Esophagus squamous epithelium (tissue), 5 donors: Measurements from ENCODE around the gene DEXI. TPM values are rescaled to one million over a fixed set of nuclear protein-coding genes. Genes with fewer than 3 reads are reported as not detected.
A peak's percentile ranks its signal among the peaks of the same experiment; 100 is the strongest.

Experiments
- DNase-seq: peaks from one replicate; lab custom pipeline; 2025; lab: John Stamatoyannopoulos, UW
- H3K27ac ChIP-seq, 4 donors: fragments of 200-600 bp; sonication (generic); one replicate each; pipeline ENCODE4 v1.5.1; 2016 to 2019; ENCODE audit warnings: mild to moderate bottlenecking in 1 of 4
- H3K27me3 ChIP-seq, 4 donors: fragments of 200-600 bp; sonication (generic); 1 replicate in 3 of 4; 2 replicates in 1 of 4; pipeline versions ENCODE4 v1.5.1 to v1.6.0; 2017 to 2021; ENCODE audit warnings: antibody characterized with exemption in 1 of 4
- H3K36me3 ChIP-seq, 3 donors: fragments of 200-600 bp; sonication (generic); one replicate each; pipeline ENCODE4 v1.5.1; 2016 to 2019
- H3K4me1 ChIP-seq, 3 donors: fragments of 200-600 bp; sonication (generic); one replicate each; pipeline ENCODE4 v1.5.1; 2017 to 2019
- H3K4me3 ChIP-seq, 4 donors: fragments of 200-600 bp; sonication (generic); 1 replicate in 3 of 4; 2 replicates in 1 of 4; pipeline ENCODE4 v1.5.1; 2016 to 2019; ENCODE audit warnings: mild to moderate bottlenecking in 2 of 4, moderate library complexity in 1 of 4
- H3K9me3 ChIP-seq, 3 donors: fragments of 200-600 bp; sonication (generic); one replicate each; pipeline ENCODE4 v1.5.1; 2016 to 2019
- POLR2A ChIP-seq, 4 donors: fragments of 450-650 bp; IDR thresholded peaks; one replicate each; pipeline ENCODE4 v1.6.1; 2017; ENCODE audit warnings: antibody characterized with exemption in 4 of 4, mild to moderate bottlenecking in 4 of 4, moderate library complexity in 3 of 4
- WGBS, 2 donors: methylation state at CpG; one replicate each; pipeline ENCODE4 v1.1.5; 2018; 5-methylcytosine and 5-hydroxymethylcytosine counted together
- intact Hi-C: fragments of 100-400 bp; cut with DNase I; formaldehyde crosslinking; loops from one replicate; pipeline ENCODE4 v1.15.0; 2022
- total RNA-seq, 4 donors: library from RNA; depleted of rRNA; stranded (reverse); fragments of >200 nt; gene quantifications; one replicate each; pipeline ENCODE4 v1.1.0, GENCODE V29; 2016
- TF ChIP-seq, protein P1 (sequence below), 6 experiments: fragments of 450-650 bp in 4 of 6; fragments of 200-600 bp in 2 of 6; sonication (generic) in 2 of 6; IDR thresholded peaks; one replicate each; pipeline ENCODE4 v1.5.1; 2016 to 2019; ENCODE audit warnings: antibody characterized with exemption in 6 of 6, mild to moderate bottlenecking in 4 of 6, moderate library complexity in 4 of 6
- donor health status: DM: yes; HTN: yes; CAD: no.

Gene DEXI
- total RNA-seq, 4 donors from 2014 or later = 22.6 to 60.1 (median 28.4) TPM

DNA sequence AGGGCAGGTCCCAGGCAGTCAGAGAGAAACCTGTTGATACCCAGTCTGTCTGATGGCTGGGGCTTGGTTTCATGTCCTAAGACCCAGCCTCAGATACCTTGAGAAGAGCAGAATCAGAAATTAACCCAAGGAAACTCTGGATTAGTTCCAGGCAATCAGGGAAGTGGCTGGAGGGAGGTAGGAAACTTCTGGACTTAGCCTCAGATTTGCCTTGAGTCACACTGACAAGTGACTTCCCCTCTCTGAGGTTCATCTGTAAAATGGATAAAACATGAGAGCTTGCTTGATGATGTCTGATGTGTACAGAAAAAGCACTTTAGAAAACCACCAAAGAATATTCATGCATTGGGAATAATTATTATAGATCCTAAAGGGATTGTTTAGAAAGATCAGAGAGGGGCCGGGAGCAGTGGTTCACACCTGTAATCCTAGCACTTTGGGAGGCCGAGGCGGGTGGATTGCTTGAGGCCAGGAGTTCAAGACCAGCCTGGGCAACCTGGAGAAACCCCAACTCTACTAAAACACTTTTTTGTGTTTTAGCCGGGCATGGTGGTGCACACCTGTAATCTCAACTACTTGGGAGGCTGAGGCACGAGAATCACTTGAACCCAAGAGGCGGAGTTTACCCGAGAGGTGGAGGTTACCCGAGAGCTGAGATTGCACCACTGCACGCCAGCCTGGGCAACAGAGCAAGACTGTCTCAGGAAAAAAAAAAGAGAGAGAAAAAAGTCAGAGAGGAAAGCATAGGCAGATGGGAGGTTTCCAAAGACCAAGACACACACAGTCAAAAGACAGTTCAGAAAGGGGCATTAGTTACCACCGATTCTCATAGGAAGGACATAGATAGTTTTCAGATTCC lies 61.4 kb downstream of the DEXI start:
- peak overlapping the region in 2 of 4 donors; percentile 52 to 80 for H3K4me3 ChIP-seq
- H3K9me3 ChIP-seq = no peaks in the 10 kb centered on the region
- WGBS, 2 donors = 59 to 84% methylated on average over 9 to 10 of the region's 10 CpGs
- peak overlapping the region in 2 of 4 donors; percentile 59 to 72 for H3K27ac ChIP-seq
- H3K27me3 ChIP-seq = peaks cover 0 to 32% (median 0%) of the 10 kb centered on the region in 4 donors
- no peaks in the 10 kb centered on the region for H3K36me3 ChIP-seq
- DNase-seq = no peak
- intact Hi-C loops = no loop called here
- peaks cover 23 to 74% (median 41%) of the 10 kb centered on the region in 3 donors for H3K4me1 ChIP-seq
- TF ChIP-seq POLR2A (IDR thresholded peaks at IDR 0.05) = no peak
- TF ChIP-seq, protein P1, sequence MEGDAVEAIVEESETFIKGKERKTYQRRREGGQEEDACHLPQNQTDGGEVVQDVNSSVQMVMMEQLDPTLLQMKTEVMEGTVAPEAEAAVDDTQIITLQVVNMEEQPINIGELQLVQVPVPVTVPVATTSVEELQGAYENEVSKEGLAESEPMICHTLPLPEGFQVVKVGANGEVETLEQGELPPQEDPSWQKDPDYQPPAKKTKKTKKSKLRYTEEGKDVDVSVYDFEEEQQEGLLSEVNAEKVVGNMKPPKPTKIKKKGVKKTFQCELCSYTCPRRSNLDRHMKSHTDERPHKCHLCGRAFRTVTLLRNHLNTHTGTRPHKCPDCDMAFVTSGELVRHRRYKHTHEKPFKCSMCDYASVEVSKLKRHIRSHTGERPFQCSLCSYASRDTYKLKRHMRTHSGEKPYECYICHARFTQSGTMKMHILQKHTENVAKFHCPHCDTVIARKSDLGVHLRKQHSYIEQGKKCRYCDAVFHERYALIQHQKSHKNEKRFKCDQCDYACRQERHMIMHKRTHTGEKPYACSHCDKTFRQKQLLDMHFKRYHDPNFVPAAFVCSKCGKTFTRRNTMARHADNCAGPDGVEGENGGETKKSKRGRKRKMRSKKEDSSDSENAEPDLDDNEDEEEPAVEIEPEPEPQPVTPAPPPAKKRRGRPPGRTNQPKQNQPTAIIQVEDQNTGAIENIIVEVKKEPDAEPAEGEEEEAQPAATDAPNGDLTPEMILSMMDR (IDR thresholded peaks at IDR 0.05) = no peak

DNA sequence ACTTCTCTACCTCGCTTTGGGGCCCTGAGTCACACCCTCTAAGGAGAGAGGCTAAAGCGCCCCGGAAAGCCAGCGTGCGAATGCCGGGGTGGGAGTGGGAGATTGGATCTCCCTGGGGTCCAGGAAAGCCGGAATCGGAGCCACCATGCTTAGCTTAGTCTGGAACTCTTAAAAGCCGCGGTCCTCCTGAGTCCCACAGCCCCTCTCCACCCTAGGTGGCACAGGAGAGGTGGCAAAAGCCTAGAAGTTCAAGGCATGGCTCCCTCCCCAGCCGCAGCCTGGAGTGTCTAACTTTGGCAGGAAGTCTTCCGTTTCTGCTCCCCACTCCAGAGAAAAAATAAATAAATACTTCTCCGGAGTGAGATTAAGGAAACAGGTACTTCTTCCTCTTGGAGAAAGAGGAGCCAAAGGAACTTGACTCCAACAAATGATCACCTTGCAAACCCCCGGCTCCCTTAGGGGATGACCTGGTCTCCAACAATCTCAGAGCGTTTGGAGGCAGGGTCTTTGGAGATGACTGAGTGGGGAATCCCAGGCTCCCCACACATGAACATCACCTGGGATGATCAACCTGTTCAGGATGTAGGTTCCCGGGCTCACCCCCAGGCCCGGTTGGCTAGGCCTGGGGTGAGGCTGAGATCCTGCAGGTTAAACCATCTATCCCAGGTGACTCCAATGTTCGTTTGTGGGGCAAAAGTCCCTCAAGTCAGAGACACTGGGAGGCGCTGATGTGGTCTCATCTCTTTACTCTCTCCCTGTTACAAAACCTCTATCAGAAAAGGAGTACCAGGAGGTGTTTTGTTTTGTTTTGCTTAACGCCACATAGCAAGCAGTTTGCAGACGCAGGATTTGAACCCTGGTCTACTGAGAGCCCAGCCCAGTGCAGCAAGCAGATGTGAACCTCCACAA lies 62.3 kb downstream of the DEXI start:
- H3K27me3 ChIP-seq = peaks cover 0 to 32% (median 0%) of the 10 kb centered on the region in 4 donors
- TF ChIP-seq POLR2A (IDR thresholded peaks at IDR 0.05) = no peak
- TF ChIP-seq, protein P1 (IDR thresholded peaks at IDR 0.05) = no peak
- intact Hi-C loops = no loop called here
- H3K4me1 ChIP-seq = peaks cover 23 to 66% (median 33%) of the 10 kb centered on the region in 3 donors
- DNase-seq = no peak
- H3K36me3 ChIP-seq = no peaks in the 10 kb centered on the region
- peak overlapping the region in 3 of 4 donors; percentile 52 to 72 (median 59) for H3K27ac ChIP-seq
- WGBS, 2 donors = 37 to 38% methylated on average over 12 to 14 of the region's 21 CpGs
- peak overlapping the region; percentile 43 to 80 (median 52) for H3K4me3 ChIP-seq
- no peaks in the 10 kb centered on the region for H3K9me3 ChIP-seq

Other genes with a start within 250 kb of the DEXI start
- not detected for gene TEKT5, start 247.5 kb downstream of the DEXI start, total RNA-seq
- gene NUBP1, start 198.6 kb downstream of the DEXI start, total RNA-seq = 10 to 100 TPM; 18.9 to 25.6 (median 21.1) TPM
- gene TVP23A, start 123.7 kb downstream of the DEXI start, total RNA-seq = under 1 TPM in 1 of 4 donors, not detected in 3; 0.19 TPM
- gene CIITA, start 65.3 kb downstream of the DEXI start, total RNA-seq = 10 to 100 TPM in 1 of 4 donors, 1 to 10 TPM in 3; 3.2 to 12.6 (median 5.7) TPM
- gene CLEC16A, start 2.1 kb upstream of the DEXI start, total RNA-seq = 10 to 100 TPM; 20.3 to 25.7 (median 25.1) TPM